GM12891 (cell line): Measurements from ENCODE around the gene UCHL1.

Experiments used
- DNase-seq: peaks from one replicate; pipeline ENCODE4 v3.0.0; 2011; ENCODE audit warnings: low spot score; ENCODE audit not compliant: insufficient read length
- FAIRE-seq: peaks from 2 replicates; lab custom pipeline; 2011; peaks lifted over from hg19 to GRCh38; lab: Jason Lieb, UNC
- PAX5 ChIP-seq: IDR thresholded peaks from 2 replicates; pipeline ENCODE4 v1.6.1; 2011; ENCODE audit warnings: low read length, moderate library complexity, mild to moderate bottlenecking; ENCODE audit not compliant: insufficient read depth, severe bottlenecking
- POLR2A ChIP-seq: IDR thresholded peaks from 2 replicates; pipeline ENCODE4 v1.6.1; 2011; ENCODE audit warnings: low read depth, low read length, control low read depth
- POLR2AphosphoS5 ChIP-seq: IDR thresholded peaks from 2 replicates; pipeline ENCODE4 v1.6.1; 2011; ENCODE audit warnings: low read depth, low read length, control low read depth
- POU2F2 ChIP-seq: IDR thresholded peaks from 2 replicates; pipeline ENCODE4 v1.6.1; 2011; ENCODE audit warnings: low read depth, mild to moderate bottlenecking, control low read depth, low read length, moderate library complexity
- SPI1 ChIP-seq: IDR thresholded peaks from 2 replicates; pipeline ENCODE4 v1.6.1; 2011; ENCODE audit warnings: low read depth, low read length, control low read depth
- TAF1 ChIP-seq: IDR thresholded peaks from 2 replicates; pipeline ENCODE4 v1.6.1; 2011; ENCODE audit warnings: low read depth, low read length, control low read depth

Gene UCHL1

DNA sequence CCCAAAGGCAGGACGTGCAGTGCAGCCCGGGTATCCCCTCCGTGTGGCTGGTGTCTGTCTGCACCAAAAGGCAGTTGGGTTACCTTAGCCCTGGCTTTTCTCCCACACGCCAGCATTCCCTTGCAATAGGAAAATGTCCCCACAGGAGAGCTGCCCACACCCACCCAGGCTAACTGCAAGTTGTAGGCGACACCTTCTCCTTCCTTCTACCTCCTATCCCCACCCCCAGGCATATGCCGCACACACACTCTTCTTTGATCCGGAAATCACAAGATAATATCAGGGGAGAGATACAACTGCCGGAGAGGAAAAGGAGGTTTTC is 41.9 kb upstream of the UCHL1 start:
- FAIRE-seq (no peak), DNase-seq (no peak)
- TF ChIP-seq POU2F2 (no peak), TAF1 (no peak), POLR2A (no peak), PAX5 (no peak), SPI1 (no peak), POLR2AphosphoS5 (no peak)

DNA sequence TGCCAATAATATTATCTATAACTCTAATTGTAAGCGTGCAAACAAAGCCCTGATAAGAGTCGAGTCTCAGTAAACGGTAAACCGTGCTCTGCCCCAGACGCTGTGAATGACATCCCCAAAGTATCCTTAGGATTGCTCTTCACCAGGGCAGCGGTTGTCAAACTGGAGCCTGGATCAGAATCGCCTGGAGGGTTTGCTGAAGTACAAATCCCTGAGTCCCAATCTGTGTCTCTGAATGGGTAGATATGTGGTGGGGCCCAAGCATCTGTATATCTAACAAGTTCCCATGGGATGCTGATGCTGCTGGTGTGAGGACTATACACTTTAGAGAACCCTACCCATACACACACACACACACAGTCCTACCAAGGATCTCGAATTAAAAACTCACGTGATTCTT is 41.6 kb upstream of the UCHL1 start:
- no peak for DNase-seq
- no peak for FAIRE-seq
- TF ChIP-seq POLR2A: no peak
- no peak for TF ChIP-seq TAF1
- no peak for TF ChIP-seq PAX5
- no peak for TF ChIP-seq SPI1

DNA sequence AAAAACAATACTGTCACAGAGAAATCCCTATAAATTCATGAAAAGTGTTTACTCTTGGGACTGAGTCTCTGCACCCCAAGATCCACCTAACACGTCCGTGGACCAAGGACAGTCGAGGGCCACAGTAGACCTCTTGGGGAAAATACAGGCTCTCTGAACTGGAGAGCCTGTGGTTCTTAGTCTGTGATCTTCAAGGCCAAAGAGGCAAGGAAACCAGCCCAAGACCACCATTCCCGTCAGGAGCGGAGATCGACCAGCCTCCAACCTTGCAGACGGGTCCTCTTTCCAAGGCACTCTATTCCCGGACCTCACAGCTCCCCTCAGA is 40.8 kb upstream of the UCHL1 start:
- FAIRE-seq: no peak
- no peak for TF ChIP-seq POLR2A
- TF ChIP-seq TAF1: no peak
- no peak for TF ChIP-seq POLR2AphosphoS5
- TF ChIP-seq PAX5: no peak
- TF ChIP-seq SPI1: no peak
- no peak for TF ChIP-seq POU2F2
- no peak for DNase-seq

DNA sequence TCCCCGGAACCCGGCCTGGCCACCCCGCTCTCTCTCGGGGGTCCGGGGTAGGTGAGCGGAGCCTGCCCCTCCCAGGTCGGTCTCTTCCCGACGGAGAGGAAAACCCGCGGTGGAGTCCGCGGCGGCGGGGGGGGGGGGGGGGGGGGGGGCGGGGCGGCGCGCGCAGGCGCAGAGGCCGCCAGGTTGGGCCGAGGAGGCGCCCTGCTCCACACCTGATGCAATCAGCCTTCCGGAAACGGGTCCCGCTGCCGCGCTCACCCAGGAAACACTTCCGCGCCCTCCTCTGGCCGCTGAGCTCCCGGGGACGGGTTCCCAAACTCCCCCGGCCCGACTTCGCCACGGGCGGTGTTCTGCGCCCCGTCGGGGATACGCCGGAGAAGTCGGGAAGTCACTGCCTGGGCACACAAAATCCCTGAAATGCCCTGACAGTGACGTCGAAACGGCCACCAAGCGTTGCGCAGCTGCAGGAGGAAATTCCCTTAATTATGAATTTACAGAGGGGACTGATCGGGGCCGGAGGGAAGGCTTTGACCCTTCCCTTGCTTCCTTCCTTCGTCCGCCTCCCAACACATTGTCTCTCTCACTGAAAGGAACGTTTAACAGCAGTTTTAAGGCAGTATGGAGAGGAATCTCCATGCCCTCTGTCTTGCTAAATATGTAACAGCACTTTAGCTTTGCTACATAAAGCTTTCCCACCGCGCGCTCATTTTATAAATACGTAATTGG is 40.3 kb upstream of the UCHL1 start:
- DNase-seq (peak; percentile 75), FAIRE-seq (peak; percentile 71)
- TF ChIP-seq POU2F2 (peak; percentile 40; the same call in 1 of the 2 replicates), POLR2AphosphoS5 (peak; percentile 69; the same call in 1 of the 2 replicates), SPI1 (no peak), TAF1 (no peak), PAX5 (no peak), POLR2A (peak; percentile 67; the same call in 1 of the 2 replicates)

DNA sequence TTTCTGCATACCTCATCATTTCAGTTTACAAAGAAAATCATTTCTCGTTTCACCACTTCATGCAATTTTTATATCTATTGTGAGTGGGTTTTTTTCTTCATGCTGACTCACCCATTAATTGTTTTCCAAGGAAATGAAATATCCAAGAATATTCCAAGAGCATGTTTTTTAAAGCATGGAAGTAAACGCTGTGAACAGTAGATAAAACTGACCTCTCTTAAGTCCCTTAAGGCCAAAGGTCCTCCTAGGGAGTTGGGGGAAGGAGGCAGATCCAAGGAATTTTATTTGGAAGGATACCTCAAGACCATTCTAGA is 39.8 kb upstream of the UCHL1 start:
- no peak for TF ChIP-seq SPI1
- no peak for TF ChIP-seq POU2F2
- no peak for TF ChIP-seq POLR2A
- TF ChIP-seq POLR2AphosphoS5: no peak
- no peak for TF ChIP-seq PAX5
- TF ChIP-seq TAF1: no peak
- DNase-seq: no peak
- FAIRE-seq: no peak

DNA sequence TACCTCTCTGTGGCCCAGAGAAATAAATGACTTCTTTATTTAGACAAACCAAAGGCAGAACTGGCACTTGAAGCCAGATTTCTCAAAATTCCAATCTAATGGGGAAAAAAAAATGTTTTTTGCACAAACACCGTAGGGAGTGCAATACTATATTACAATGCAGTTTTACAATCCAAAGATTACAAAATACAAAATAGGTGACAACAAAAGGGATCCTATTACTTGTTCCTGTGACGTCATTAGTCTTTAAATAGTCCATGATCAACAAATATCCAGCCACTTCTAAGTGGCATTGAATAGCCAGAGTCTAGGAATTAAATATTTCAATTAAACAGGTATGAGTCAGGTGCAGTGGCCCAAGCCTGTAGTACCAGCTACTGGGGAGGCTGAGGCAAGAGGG is 39.4 kb upstream of the UCHL1 start:
- no peak for TF ChIP-seq PAX5
- FAIRE-seq (no peak), DNase-seq (no peak)

DNA sequence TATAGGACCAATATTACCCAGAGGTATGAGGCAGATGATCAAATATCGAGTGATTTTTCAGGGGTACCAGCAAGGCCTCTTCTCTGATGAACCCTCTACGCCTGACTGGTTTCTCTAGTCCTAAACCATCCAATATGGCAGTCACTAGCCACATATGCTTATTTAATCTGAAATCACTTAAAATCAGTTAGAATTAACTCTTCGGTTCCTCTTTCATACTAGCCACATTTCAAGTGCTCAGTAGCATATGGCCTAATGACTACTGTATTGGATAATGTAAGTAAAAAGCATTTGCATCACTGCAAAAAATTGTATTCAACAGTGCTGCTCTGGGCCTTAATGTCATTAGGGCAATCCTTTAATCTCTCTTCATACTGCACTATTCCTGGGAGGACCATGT is 38.0 kb upstream of the UCHL1 start:
- TF ChIP-seq SPI1: peak; percentile 65
- no peak for TF ChIP-seq POLR2AphosphoS5
- FAIRE-seq (no peak), DNase-seq (no peak)

DNA sequence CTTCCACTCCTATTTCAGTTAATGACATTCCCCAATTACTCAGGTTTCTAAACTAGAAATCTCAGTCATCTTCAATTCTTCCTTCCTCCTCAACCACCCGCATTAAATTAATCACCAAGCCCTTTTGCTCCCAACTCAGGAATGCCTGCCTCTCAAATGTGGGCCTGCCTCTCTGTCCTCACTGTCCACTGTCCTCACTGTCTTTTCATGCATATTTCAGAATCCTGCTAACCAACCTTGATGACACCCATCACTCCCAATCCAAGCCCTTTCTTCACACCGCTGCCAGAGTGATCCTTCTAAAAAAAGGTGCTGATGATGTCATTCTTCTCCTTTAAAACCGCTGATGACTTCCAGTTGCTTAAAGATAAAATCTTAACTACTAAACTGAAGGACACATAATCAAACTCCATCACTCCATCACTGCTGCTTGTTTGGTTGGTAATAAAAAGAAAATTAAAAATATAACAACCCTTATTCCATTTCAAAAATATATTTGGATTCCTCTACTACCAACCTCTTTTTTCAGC is 37.2 kb upstream of the UCHL1 start:
- DNase-seq (no peak), FAIRE-seq (no peak)
- TF ChIP-seq SPI1 (no peak), TAF1 (no peak), PAX5 (no peak), POLR2AphosphoS5 (no peak), POLR2A (no peak), POU2F2 (no peak)

DNA sequence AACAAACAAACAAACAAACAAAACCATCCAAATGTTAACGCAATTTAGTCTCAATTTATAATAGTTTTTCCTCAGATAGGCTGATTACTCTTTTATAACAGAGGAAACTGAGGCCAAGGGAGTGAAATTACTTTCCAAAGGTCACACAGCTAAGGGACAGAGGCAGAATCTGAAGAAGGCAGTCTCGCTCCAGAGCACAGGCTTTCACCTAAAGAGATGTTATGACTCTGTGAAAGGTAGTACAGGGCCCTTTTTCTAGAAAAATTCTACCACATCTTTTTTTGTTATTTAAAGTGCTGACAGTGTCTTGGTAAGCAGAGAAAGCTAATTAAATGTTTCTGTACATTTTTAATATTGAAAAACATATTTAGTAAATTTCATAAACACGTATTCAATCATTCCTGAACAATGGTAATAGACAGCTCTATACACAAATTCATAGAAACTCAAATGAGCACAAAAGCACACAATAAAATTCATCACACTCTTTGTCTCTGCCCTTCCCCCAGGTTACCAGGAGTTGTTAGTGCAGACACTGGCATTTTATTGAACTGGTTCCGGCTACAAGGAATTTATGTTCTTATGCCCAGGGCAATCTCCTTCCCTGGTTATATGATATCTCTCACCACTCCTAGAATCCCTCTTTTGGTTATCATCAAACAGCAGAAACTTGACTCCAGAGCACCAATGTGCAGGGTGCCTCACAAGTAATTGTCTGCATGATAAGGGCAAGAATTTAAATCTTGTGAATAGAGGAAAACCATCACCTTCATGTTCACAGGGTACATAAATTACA is 34.7 kb upstream of the UCHL1 start:
- FAIRE-seq (no peak), DNase-seq (no peak)
- TF ChIP-seq SPI1: no peak
- no peak for TF ChIP-seq TAF1
- no peak for TF ChIP-seq POLR2A
- no peak for TF ChIP-seq POU2F2
- no peak for TF ChIP-seq POLR2AphosphoS5
- TF ChIP-seq PAX5: no peak

DNA sequence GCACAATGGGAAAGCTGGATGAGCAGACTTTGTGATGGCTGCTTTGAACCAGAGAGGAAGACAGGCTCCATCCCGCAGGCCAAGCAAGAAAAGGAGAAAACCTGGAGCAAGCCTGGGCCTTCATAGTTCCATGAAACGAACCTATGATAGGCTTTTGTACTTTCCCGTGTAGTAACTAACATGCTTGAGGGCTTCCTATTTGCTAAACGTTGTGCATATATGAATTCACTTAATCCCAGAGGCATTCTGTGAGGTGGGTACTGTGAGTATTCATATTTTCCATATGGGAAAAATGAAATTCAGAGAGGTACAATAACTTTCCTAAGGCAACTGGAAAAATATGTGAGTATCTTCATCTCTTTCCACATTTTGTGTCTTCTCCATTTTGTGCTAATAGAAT is 28.8 kb upstream of the UCHL1 start:
- no peak for FAIRE-seq
- TF ChIP-seq POU2F2 (no peak), SPI1 (no peak), POLR2A (no peak), PAX5 (no peak)

DNA sequence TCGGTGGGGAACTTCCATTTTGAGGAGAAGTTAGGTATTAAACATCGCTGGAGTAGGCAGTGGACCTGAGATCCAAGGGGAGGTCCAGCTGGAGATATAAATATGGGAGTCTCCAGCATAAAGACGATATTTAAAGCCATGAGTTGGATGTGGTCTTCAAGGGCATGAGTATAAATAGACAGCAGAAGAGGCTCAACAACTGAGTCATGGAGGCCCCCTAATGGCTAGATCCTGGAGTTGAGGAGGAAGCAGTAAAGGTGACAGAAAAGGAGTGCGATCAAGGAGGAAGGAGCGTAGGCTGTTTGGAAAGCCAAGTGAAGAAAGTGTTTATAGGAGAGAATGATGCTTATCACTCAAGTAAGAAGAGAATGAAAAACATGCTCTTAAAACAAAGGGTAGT is 24.3 kb upstream of the UCHL1 start:
- TF ChIP-seq POLR2AphosphoS5 (no peak), TAF1 (no peak), POLR2A (no peak), PAX5 (no peak), POU2F2 (no peak), SPI1 (no peak)
- no peak for DNase-seq
- no peak for FAIRE-seq

More for the DNA sequence above, 28.8 kb upstream of the UCHL1 start:
- no peak for DNase-seq
